Inflammatory macrophage treated with lipopolysaccharide for 4 hours (primary cell): ENCODE measurements around the gene HMX2.
"Not testable (repeated sequence)": the region's sequence is repeated elsewhere in the genome, so short reads cannot be mapped to it uniquely, and the experiment has no call there.

Experiments used
- DNase-seq: peaks from one replicate; pipeline ENCODE4 v3.0.0-alpha.2; 2020

HMX2 gene

GRCh38 chr10:123153486-123154091 is 5.7 kb downstream of the HMX2 start:
- no peak for DNase-seq

DNA sequence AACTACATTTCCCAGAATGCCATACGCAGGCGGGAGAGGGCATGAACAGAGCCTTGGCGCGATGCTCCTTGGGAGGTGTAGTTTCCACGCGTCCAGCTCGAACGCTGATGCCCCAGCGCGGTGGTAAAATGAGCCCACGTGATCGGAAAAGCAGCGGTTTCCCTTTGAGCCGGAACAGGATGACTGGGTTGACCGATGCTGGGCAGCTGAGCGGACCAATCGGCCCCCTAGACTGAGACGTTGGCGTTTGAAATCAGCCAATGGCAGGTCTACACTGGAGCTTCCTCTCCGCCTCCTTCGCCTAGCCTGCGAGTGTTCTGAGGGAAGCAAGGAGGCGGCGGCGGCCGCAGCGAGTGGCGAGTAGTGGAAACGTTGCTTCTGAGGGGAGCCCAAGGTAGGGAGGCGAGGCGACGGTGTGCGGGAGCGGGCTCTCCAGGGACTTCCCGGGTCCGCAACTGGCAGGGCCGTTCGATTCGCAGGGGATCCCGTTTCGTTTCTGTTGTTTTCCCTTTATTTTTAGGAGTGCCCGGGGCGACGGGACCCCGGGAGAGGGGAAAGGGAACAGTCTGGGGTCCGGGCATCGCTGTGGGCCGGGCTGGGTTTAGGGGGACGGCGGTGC is 6.3 kb downstream of the HMX2 start, which contains the start of gene BUB3:
Gene BUB3 (plus strand): TSS at position 311 of the 619 bp plus-strand sequence. CDS start 516 bp downstream, outside the sequence.
- DNase-seq, result peak; percentile 100

DNA sequence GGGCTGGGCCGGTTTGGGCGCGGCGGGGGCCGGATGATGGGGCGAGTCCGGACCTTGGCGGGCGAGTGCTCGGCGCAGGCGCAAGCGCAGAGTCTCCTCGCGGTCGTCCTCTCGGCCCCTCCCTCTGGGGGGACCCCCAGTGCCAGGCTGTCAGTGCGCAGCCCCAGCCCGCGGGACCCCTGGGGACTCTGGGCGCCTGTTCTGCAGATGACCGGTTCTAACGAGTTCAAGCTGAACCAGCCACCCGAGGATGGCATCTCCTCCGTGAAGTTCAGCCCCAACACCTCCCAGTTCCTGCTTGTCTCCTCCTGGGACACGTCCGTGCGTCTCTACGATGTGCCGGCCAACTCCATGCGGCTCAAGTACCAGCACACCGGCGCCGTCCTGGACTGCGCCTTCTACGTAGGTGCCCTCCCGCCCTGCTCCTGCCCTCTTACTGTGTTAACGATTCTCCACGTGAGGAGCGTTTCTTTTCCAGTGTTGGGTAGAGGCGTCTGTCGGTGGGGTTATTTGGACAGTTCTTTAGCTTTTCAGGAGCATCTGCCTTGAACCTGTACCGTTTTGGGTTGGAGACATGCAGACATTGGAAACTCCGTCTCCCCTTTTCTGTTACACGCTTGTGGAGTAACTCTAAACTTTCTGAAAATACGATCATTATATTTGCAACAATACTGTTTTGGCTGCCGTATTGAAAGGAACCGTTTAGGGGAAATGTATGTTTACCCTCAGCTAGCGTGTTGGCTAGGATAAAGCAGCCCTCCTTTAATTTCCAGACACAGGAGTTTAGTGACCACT is 7.0 kb downstream of the HMX2 start:
- peak; percentile 33 for DNase-seq

DNA sequence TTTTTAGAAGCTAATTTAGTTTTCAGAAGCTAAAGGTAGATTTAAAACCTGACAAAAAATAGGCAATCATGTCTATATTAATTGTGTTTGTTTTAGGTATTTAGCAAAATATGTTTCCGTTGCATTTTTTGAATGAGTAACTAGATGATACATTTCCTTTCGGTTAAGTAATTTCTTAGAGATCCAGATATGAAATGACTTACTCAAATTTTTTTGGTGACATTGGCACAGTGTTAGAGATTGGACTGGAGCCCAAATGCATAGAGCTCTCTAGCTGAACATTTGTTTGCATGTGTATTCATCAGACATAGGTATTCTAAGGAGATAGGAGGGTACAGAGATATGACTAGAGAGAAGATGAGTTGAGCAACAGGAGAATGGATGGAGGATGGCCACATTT is 8.1 kb downstream of the HMX2 start:
- DNase-seq, result no peak

- DNase-seq, result no peak
These were observed 9.3 kb downstream of the HMX2 start for GRCh38 chr10:123157210-123157609.

- no peak for DNase-seq
These were observed 10.7 kb downstream of the HMX2 start for GRCh38 chr10:123158682-123159081.

GRCh38 chr10:123160311-123160980 is 12.5 kb downstream of the HMX2 start:
- DNase-seq, result no peak

DNA sequence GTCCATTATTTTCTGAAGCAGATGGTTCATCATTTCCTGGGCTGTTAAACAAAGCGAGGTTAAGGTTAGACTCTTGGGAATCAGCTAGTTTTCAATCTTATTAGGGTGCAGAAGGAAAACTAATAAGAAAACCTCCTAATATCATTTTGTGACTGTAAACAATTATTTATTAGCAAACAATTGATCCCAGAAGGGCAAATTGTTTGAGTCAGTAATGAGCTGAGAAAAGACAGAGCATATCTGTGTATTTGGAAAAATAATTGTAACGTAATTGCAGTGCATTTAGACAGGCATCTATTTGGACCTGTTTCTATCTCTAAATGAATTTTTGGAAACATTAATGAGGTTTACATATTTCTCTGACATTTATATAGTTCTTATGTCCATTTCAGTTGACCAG is 16.4 kb downstream of the HMX2 start:
- DNase-seq, result no peak

GRCh38 chr10:123165445-123166072 is 17.6 kb downstream of the HMX2 start:
- no peak for DNase-seq

GRCh38 chr10:123166618-123167017 is 18.7 kb downstream of the HMX2 start:
- no peak for DNase-seq

GRCh38 chr10:123170961-123171360 is 23.0 kb downstream of the HMX2 start:
- no peak for DNase-seq

DNA sequence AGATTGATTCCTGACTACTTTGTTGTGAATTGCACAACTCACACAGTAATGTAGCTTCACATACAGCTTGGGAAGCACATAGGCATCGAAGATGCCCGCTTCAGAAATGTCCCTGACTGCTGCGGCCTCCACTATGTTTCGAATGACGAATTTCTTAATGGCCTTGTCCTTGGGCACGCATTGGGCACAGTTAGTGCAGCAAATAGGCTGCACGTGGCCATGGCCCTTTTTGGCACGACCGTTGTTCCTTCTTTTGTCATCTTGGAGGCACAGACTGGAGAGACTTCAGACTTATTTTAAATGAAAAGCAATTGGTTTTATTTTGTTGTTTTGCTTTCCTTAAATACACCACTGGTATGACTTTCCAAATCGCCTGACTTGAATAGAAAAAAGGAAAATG is 23.7 kb downstream of the HMX2 start:
- not testable (repeated sequence) for DNase-seq

DNA sequence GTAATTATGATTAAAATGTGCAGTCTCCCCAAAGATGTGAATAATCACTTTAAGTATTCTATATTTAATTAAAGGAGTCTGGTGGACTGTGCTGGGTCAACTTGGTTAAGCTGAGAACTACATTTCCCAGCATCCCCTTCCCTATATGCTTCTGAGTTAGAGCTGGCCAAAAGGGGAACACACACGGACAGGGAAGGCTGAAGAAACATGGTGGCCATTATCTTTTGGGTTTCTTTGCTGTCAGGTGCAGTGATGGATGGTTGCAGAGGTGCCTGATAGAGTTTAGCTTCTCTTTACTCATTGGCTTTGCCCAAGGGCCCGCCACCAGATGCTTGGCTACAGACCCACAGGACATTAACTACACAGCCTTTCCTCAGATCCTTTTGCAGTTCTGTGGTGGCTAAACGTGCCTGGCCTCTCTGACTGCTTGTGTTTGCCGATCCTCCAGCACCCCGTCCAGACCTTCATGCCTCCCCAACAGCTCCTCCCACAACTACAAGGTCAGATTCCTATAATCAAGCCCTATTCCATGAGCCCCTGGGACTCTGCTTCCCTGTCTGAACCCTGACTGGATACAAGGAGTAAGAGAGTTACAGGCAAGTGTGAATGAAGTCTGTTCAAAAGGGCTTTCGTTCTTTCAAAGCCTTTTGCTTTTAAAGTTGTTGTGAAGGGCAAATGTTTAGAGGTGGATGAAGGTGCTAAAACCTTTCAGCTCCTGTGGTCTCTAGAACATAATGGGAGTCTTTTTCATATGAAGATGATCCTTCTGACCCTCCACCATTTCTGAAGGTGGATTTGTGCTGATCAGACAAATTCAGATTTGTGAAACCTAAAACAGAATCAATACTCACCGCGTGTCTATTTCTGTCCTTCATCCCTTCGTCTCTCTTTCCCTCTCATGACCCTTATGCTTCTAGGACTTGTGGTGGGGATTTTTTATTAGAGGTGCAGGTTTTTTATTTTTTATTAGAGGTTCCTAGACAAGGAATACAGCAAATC is 27.8 kb downstream of the HMX2 start:
- DNase-seq, result no peak

GRCh38 chr10:123178390-123178789 is 30.5 kb downstream of the HMX2 start:
- DNase-seq, result not testable (repeated sequence)

- no peak for DNase-seq
These were observed 32.5 kb downstream of the HMX2 start for GRCh38 chr10:123180101-123181090.

GRCh38 chr10:123183724-123184123 is 35.8 kb downstream of the HMX2 start:
- DNase-seq, result no peak

GRCh38 chr10:123187781-123188180 is 39.8 kb downstream of the HMX2 start:
- no peak for DNase-seq

GRCh38 chr10:123191886-123192285 is 44.0 kb downstream of the HMX2 start:
- DNase-seq, result no peak

GRCh38 chr10:123194056-123194455 is 46.1 kb downstream of the HMX2 start:
- no peak for DNase-seq
